Thyroid gland (tissue), 4 donors: ENCODE data around the gene FNDC10.

Experiments
- CTCF ChIP-seq, 6 experiments: fragments of 200-600 bp in 3 of 6; fragments of 450-650 bp in 3 of 6; sonication (generic) in 3 of 6; IDR thresholded peaks; one replicate each; pipeline ENCODE4 v1.5.1; 2016 to 2019; ENCODE audit warnings: antibody characterized with exemption in 6 of 6, mild to moderate bottlenecking in 2 of 6, inconsistent platforms in 1 of 6, moderate library complexity in 1 of 6
- POLR2A ChIP-seq, 2 donors: fragments of 450-650 bp; IDR thresholded peaks; one replicate each; pipeline ENCODE4 v1.6.1; 2017; ENCODE audit warnings: antibody characterized with exemption in 2 of 2, mild to moderate bottlenecking in 2 of 2, moderate library complexity in 1 of 2

- no peak for TF ChIP-seq CTCF (IDR thresholded peaks at IDR 0.05)
- no peak for TF ChIP-seq POLR2A (IDR thresholded peaks at IDR 0.05)
Measured at GRCh38 chr1:1599030-1599934, 653 bp downstream of the FNDC10 start.
